ENCODE results near the gene BLM. TPM values are rescaled to one million over a fixed set of nuclear protein-coding genes. Genes with fewer than 3 reads are reported as not detected.

The BLM gene
- polyA plus RNA-seq, 1 of the 3 experiments (the other 2 are of a cell fraction): 2.7 TPM

- ChIA-PET POLR2A (no interaction called here), CTCF (interaction anchor here (0.8 kb wide), 1 partner anchor 34 kb away, joined by 3 read pairs; no protein-coding TSS in a partner anchor)
- H3K36me3 ChIP-seq (replicated peaks in 1 of 2; ENCODE audit: control insufficient read depth in 1 of 2, insufficient read depth in 2 of 2, low read length in 1 of 2): no peaks in the 10 kb centered on the region
- H3K4me3 ChIP-seq (ENCODE audit: low read depth in 2 of 2, low read length in 1 of 2): no peak overlapping the region
- TF ChIP-seq RXRA (IDR thresholded peaks at IDR 0.05; ENCODE audit: borderline replicate concordance, low read depth) (peak; percentile 39; the same call in 1 of the 2 replicates), PBX3 (IDR thresholded peaks at IDR 0.05) (peak; percentile 57; the same call in 1 of the 2 replicates), ELF1 (IDR thresholded peaks at IDR 0.05) (no peak), TCF12 (IDR thresholded peaks at IDR 0.05) (peak; percentile 79; the same call in 1 of the 2 replicates), MEF2A (IDR thresholded peaks at IDR 0.05; ENCODE audit: borderline replicate concordance, low read depth) (no peak), TEAD4 (IDR thresholded peaks at IDR 0.05; ENCODE audit: borderline replicate concordance, insufficient read depth) (peak; percentile 37; the same call in 1 of the 2 replicates), EP300 (IDR thresholded peaks at IDR 0.05; ENCODE audit: borderline replicate concordance in 1 of 2, low read depth in 1 of 2, low read length in 1 of 2) (no peak; a peak in 1 of 4 replicates), NFIC (IDR thresholded peaks at IDR 0.05; ENCODE audit: borderline replicate concordance) (peak; percentile 64), FOSL2 (IDR thresholded peaks at IDR 0.05; ENCODE audit: borderline replicate concordance, low read depth) (peak; percentile 74), JUND (IDR thresholded peaks at IDR 0.05) (peak; percentile 59; the same call in 1 of the 2 replicates), USF1 (IDR thresholded peaks at IDR 0.05; ENCODE audit: borderline replicate concordance, low read depth) (no peak), MAX (IDR thresholded peaks at IDR 0.05; ENCODE audit: low read depth) (peak; percentile 96), CTCF (IDR thresholded peaks at IDR 0.05) (no peak), CHD2 (IDR thresholded peaks at IDR 0.05; ENCODE audit: low read length, partially characterized antibody) (no peak), GABPA (IDR thresholded peaks at IDR 0.05; ENCODE audit: low read depth) (no peak), ZBTB33 (IDR thresholded peaks at IDR 0.05; ENCODE audit: borderline replicate concordance, low read depth) (peak; percentile 35; the same call in 1 of the 2 replicates), SIN3A (IDR thresholded peaks at IDR 0.05; ENCODE audit: borderline replicate concordance, low read depth, low read length) (no peak)
- no peak overlapping the region for H2AFZ ChIP-seq (ENCODE audit: low read depth)
- peaks cover 4 to 14% of the 10 kb centered on the region in 2 experiments; a peak in 3 of 4 replicates for H3K4me1 ChIP-seq (ENCODE audit: control insufficient read depth in 1 of 2, insufficient read depth in 2 of 2, low read depth in 1 of 2, low read length in 1 of 2)
- peaks cover 25% of the 10 kb centered on the region for H3F3A ChIP-seq (replicated peaks; ENCODE audit: insufficient read depth)
- no peaks in the 10 kb centered on the region; the same call in 1 of the 2 replicates for H4K20me1 ChIP-seq (ENCODE audit: insufficient read depth)
- no peaks in the 10 kb centered on the region for H3K9me2 ChIP-seq
- H3K4me2 ChIP-seq: 0 out of 2 replicates have a peak overlapping the region, but pooled peaks have one; percentile 6
- no peaks in the 10 kb centered on the region for H3K27me3 ChIP-seq (ENCODE audit: insufficient read depth)
- DNase-seq: no peak
- no peaks in the 10 kb centered on the region for H3K79me2 ChIP-seq (ENCODE audit: insufficient read depth)
- no peak overlapping the region for H3K9ac ChIP-seq
- peak overlapping the region in 1 of 2 experiments; percentile 86; a peak in 2 of 4 replicates for H3K27ac ChIP-seq (ENCODE audit: low read depth in 2 of 2, low read length in 1 of 2)
- WGBS (ENCODE audit: low lambda C conversion rate): 63% methylated on average over 9 of the region's 9 CpGs
- H3K9me3 ChIP-seq: no peaks in the 10 kb centered on the region
Observed at GRCh38 chr15:90681480-90681879, 35.7 kb upstream of the BLM start.

Data from SK-N-SH (cell line).